ENCODE measurements around the gene MORN5.

GRCh38 chr9:122207096-122207495 lies 47.4 kb downstream of the MORN5 start:
- no peak for TF ChIP-seq ZNF341 (tag by site-specific recombination; IDR thresholded peaks at IDR 0.05; ENCODE audit: low read depth)
- TF ChIP-seq ZBTB10 (tag by site-specific recombination; IDR thresholded peaks at IDR 0.05), result no peak
- TF ChIP-seq ZNF530 (tag by site-specific recombination; IDR thresholded peaks at IDR 0.05; ENCODE audit: low read depth), result no peak
- no peak for TF ChIP-seq CTCF (tag by site-specific recombination; IDR thresholded peaks at IDR 0.05)
- no peak for TF ChIP-seq ZNF184 (tag by site-specific recombination; IDR thresholded peaks at IDR 0.05)
- no peak for TF ChIP-seq HOXA7 (CRISPR knock-in tag; IDR thresholded peaks at IDR 0.05; ENCODE audit: borderline replicate concordance)
- TF ChIP-seq KLF17 (tag by site-specific recombination; IDR thresholded peaks at IDR 0.05), result no peak
- no peak for TF ChIP-seq GLIS2 (tag by site-specific recombination; IDR thresholded peaks at IDR 0.05)
- TF ChIP-seq TSHZ1 (tag by site-specific recombination; IDR thresholded peaks at IDR 0.05; ENCODE audit: borderline replicate concordance), result no peak

Measured in HEK293 (cell line).